HepG2 (cell line): Measurements from ENCODE around the gene PARVB. TPM values are rescaled to one million over a fixed set of nuclear protein-coding genes. Genes with fewer than 3 reads are reported as not detected.

Experiments used
- ATAC-seq: fragments of 200-7000 bp; cut with Tn5 transposase; 3 replicates; pipeline ENCODE4 v1.9.1; 2020; ENCODE audit warnings: mild to moderate bottlenecking, moderate library complexity
- BruUV-seq: library from RNA; stranded (reverse); fragments of 400-500 nt; replicated peaks from 2 replicates; lab custom pipeline; 2021; lab: Mats Ljungman, UMichigan
- CTCF ChIA-PET: fragments of 300-600 bp; formaldehyde crosslinking; extraction: SDS; loops from one replicate; lab custom pipeline; 2021; ENCODE audit warnings: low total read pairs, inconsistent platforms, low intra/inter-chr PET ratio; lab: Yijun Ruan, JAX
- POLR2A ChIA-PET: fragments of 350-600 bp; sonication (Branson Sonifier 250); formaldehyde crosslinking; loops from one replicate; lab custom pipeline; 2020; ENCODE audit warnings: antibody characterized with exemption, inconsistent platforms; lab: Yijun Ruan, JAX
- DNase-seq: peaks from one replicate; pipeline ENCODE4 v3.0.0-alpha.2; 2015; ENCODE audit warnings: low spot score
- FAIRE-seq: peaks from 3 replicates; lab custom pipeline; 2011; peaks lifted over from hg19 to GRCh38; lab: Jason Lieb, UNC
- H2AFZ ChIP-seq: one replicate; pipeline ENCODE4 v1.6.1; 2011; ENCODE audit warnings: low read length, inconsistent platforms
- H3K27ac ChIP-seq: fragments of 300-600 bp; 3 replicates; pipeline ENCODE4 v1.8.0; 2011; ENCODE audit warnings: mixed run types, mild to moderate bottlenecking, mixed read lengths, low read length, inconsistent platforms; ENCODE audit not compliant: insufficient read depth; ENCODE audit errors: extremely low read length
- H3K27me3 ChIP-seq, 2 experiments: fragments of 200-600 bp in 1 of 2; 2 replicates in 1 of 2; 3 replicates in 1 of 2; pipeline versions ENCODE4 v1.6.0 to v1.8.0; 2011; ENCODE audit warnings: low read length in 2 of 2, mild to moderate bottlenecking in 2 of 2, moderate library complexity in 2 of 2, inconsistent platforms in 1 of 2; ENCODE audit not compliant: insufficient read depth in 2 of 2, control insufficient read depth in 1 of 2
- H3K36me3 ChIP-seq, 2 experiments: fragments of 200-600 bp in 1 of 2; replicated peaks in 1 of 2; 2 replicates in 1 of 2; 3 replicates in 1 of 2; pipeline versions ENCODE4 v1.5.1 to v1.8.0; 2011; ENCODE audit warnings: low read length in 2 of 2, inconsistent platforms in 1 of 2; ENCODE audit not compliant: insufficient read depth in 2 of 2, control insufficient read depth in 1 of 2
- H3K4me1 ChIP-seq: 2 replicates; pipeline ENCODE4 v1.5.1; 2012; ENCODE audit warnings: low read length, inconsistent platforms; ENCODE audit not compliant: insufficient read depth
- H3K4me2 ChIP-seq: 2 replicates; pipeline ENCODE4 v1.6.0; 2011; ENCODE audit warnings: low read depth, low read length, inconsistent platforms
- H3K4me3 ChIP-seq, 3 experiments: fragments of 200-600 bp in 1 of 3; sonication (generic), shearing (Covaris generic) in 1 of 3; replicated peaks in 1 of 3; 2 replicates each; pipeline ENCODE4 v1.5.1; 2011 to 2016; ENCODE audit warnings: low read length in 3 of 3, inconsistent platforms in 2 of 3, low read depth in 2 of 3, mild to moderate bottlenecking in 2 of 3, control low read depth in 1 of 3, mixed read lengths in 1 of 3; ENCODE audit not compliant: insufficient read depth in 1 of 3
- H3K79me2 ChIP-seq: one replicate; pipeline ENCODE4 v1.6.1; 2011; ENCODE audit warnings: low read length, inconsistent platforms; ENCODE audit not compliant: insufficient read depth
- H3K9ac ChIP-seq: 2 replicates; pipeline ENCODE4 v1.6.0; 2011; ENCODE audit warnings: mild to moderate bottlenecking, low read depth, low read length, inconsistent platforms; ENCODE audit not compliant: insufficient read depth
- H3K9me3 ChIP-seq: 2 replicates; pipeline ENCODE4 v1.5.1; 2012; ENCODE audit warnings: mild to moderate bottlenecking, low read length
- H4K20me1 ChIP-seq: 2 replicates; pipeline ENCODE4 v1.6.0; 2011; ENCODE audit warnings: inconsistent platforms, mild to moderate bottlenecking, low read length, moderate library complexity; ENCODE audit not compliant: insufficient read depth
- HDAC6 ChIP-seq: fragments of 200-600 bp; sonication (generic); IDR thresholded peaks from 2 replicates; pipeline ENCODE4 v1.7.0; 2017; ENCODE audit warnings: mild to moderate bottlenecking, antibody characterized with exemption, low read length, low read depth
- ZKSCAN1 ChIP-seq: fragments of 150-350 bp; IDR thresholded peaks from 2 replicates; pipeline ENCODE4 v1.6.1; 2014; ENCODE audit warnings: low read length
- ZKSCAN5 ChIP-seq: sonication (generic); formaldehyde crosslinking; IDR thresholded peaks from 2 replicates; pipeline ENCODE4 v1.5.1; 2020; ENCODE audit warnings: mild to moderate bottlenecking, missing genetic modification reagents
- ZNF230 ChIP-seq: sonication (generic); formaldehyde crosslinking; IDR thresholded peaks from 2 replicates; pipeline ENCODE4 v1.4.0; 2020; ENCODE audit warnings: mild to moderate bottlenecking, missing genetic modification reagents
- ZNF335 ChIP-seq: sonication (generic); formaldehyde crosslinking; IDR thresholded peaks from 2 replicates; pipeline ENCODE4 v1.4.0; 2020; ENCODE audit warnings: missing genetic modification reagents
- ZNF768 ChIP-seq: sonication (generic); formaldehyde crosslinking; IDR thresholded peaks from 2 replicates; pipeline ENCODE4 v1.4.0; 2020; ENCODE audit warnings: missing genetic modification reagents
- ZNF83 ChIP-seq: sonication (generic); formaldehyde crosslinking; IDR thresholded peaks from 2 replicates; pipeline ENCODE4 v1.4.0; 2020; ENCODE audit warnings: missing genetic modification reagents, mild to moderate bottlenecking, borderline replicate concordance
- WGBS: methylation state at CpG from one replicate; pipeline ENCODE4 v1.1.6; 2017; ENCODE audit warnings: low lambda C conversion rate; 5-methylcytosine and 5-hydroxymethylcytosine counted together
- in situ Hi-C: cut with HindIII; loops from 2 replicates; pipeline ENCODE4 v1.10.0; 2017; ENCODE audit warnings: low pct_unique_long_range_greater_than_20kb; ENCODE audit not compliant: extremely low pct_ligation_motif_present
- intact Hi-C: fragments of 100-400 bp; cut with micrococcal nuclease; formaldehyde crosslinking; loops from one replicate; pipeline ENCODE4 v1.10.0; 2022; ENCODE audit not compliant: unreplicated experiment
- polyA plus RNA-seq, 8 experiments: library from polyadenylated mRNA; depleted of rRNA in 3 of 8; stranded (reverse) in 7 of 8; unstranded in 1 of 8; fragments of >200 nt; fragmentation: Illumina TruSeq in 4 of 8; extraction: Trizol in 4 of 8; gene quantifications; 2 replicates each; pipeline versions ENCODE4 v1.2.1 to v1.2.3, GENCODE V29; 2011 to 2016; ENCODE audit warnings: low read depth in 4 of 8, missing spikeins in 1 of 8, mixed read lengths in 1 of 8; ENCODE audit not compliant: insufficient read depth in 1 of 8
- total RNA-seq, 5 experiments: library from RNA; depleted of rRNA; stranded (reverse); fragments of >200 nt; fragmentation: Illumina TruSeq; extraction: Trizol; gene quantifications; 2 replicates each; pipeline ENCODE4 v1.2.3, GENCODE V29; 2016; ENCODE audit warnings: low read depth in 1 of 5
- TF ChIP-seq, protein P1 (sequence below): sonication (generic); formaldehyde crosslinking; IDR thresholded peaks from 2 replicates; pipeline ENCODE4 v1.4.0; 2020; ENCODE audit warnings: missing genetic modification reagents, mild to moderate bottlenecking, borderline replicate concordance
- TF ChIP-seq, protein P2 (sequence below): sonication (generic); formaldehyde crosslinking; IDR thresholded peaks from 2 replicates; pipeline ENCODE4 v1.4.0; 2020; ENCODE audit warnings: mild to moderate bottlenecking, missing genetic modification reagents

PARVB gene
- total and polyA plus RNA-seq, 2 of the 13 experiments (the other 11 are each of a cell fraction or from before 2014, with no cell fraction given), result 0.11 to 0.15 TPM

DNA sequence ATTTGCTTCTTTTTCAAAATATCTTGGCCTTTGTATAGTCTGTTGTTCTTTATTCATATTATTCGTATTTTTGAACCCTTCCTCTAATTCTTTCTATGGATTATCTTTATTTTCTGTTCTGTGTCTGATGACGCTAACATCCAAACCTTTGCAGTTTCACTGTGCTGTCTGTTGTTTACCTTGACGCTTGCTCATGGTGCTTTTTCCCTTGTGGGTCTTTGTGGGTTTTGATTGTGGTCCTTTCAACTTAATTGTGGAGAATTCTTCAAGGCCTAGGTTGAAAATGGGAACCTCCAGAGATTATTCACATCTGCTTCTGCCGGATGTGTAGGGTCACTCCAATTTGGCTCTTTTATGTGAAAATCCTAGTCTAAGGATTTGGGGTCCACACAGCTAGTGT is 191.2 kb downstream of the PARVB start:
- no peak for DNase-seq
- Histone ChIP-seq H3K4me1 (no peaks in the 10 kb centered on the region), H3K4me2 (no peak overlapping the region), H3K9me3 (no peaks in the 10 kb centered on the region), H4K20me1 (no peaks in the 10 kb centered on the region), H3K36me3 (no peaks in the 10 kb centered on the region), H3K27ac (no peak overlapping the region), H3K27me3 (peaks cover 0 to 6% of the 10 kb centered on the region in 2 experiments; a peak in 2 of 5 replicates), H2AFZ (no peak overlapping the region), H3K79me2 (no peaks in the 10 kb centered on the region), H3K9ac (no peak overlapping the region), H3K4me3 (no peak overlapping the region)
- TF ChIP-seq ZKSCAN1 (no peak), ZKSCAN5 (CRISPR knock-in tag) (no peak), ZNF83 (CRISPR knock-in tag) (no peak), ZNF335 (CRISPR knock-in tag) (no peak), ZNF230 (CRISPR knock-in tag) (no peak), ZNF768 (CRISPR knock-in tag) (no peak), HDAC6 (no peak)
- TF ChIP-seq, protein P1, sequence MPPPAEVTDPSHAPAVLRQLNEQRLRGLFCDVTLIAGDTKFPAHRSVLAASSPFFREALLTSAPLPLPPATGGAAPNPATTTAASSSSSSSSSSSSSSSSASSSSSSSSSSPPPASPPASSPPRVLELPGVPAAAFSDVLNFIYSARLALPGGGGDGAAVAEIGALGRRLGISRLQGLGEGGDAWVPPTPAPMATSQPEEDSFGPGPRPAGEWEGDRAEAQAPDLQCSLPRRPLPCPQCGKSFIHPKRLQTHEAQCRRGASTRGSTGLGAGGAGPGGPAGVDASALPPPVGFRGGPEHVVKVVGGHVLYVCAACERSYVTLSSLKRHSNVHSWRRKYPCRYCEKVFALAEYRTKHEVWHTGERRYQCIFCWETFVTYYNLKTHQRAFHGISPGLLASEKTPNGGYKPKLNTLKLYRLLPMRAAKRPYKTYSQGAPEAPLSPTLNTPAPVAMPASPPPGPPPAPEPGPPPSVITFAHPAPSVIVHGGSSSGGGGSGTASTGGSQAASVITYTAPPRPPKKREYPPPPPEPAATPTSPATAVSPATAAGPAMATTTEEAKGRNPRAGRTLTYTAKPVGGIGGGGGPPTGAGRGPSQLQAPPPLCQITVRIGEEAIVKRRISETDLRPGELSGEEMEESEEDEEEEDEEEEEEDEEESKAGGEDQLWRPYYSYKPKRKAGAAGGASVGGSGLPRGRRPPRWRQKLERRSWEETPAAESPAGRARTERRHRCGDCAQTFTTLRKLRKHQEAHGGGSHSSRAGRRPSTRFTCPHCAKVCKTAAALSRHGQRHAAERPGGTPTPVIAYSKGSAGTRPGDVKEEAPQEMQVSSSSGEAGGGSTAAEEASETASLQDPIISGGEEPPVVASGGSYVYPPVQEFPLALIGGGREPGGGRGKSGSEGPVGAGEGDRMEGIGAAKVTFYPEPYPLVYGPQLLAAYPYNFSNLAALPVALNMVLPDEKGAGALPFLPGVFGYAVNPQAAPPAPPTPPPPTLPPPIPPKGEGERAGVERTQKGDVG (CRISPR knock-in tag), result no peak
- TF ChIP-seq, protein P2, sequence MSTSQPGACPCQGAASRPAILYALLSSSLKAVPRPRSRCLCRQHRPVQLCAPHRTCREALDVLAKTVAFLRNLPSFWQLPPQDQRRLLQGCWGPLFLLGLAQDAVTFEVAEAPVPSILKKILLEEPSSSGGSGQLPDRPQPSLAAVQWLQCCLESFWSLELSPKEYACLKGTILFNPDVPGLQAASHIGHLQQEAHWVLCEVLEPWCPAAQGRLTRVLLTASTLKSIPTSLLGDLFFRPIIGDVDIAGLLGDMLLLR, result no peak
- in situ Hi-C loops (no loop called here), intact Hi-C loops (no loop called here)
- no peak for FAIRE-seq
- BruUV-seq, result no TSS peak
- no peak for ATAC-seq
- 17% methylated on average over 4 of the region's 4 CpGs for WGBS
- ChIA-PET POLR2A (no interaction called here), CTCF (no interaction called here)
